ENCODE data around the gene TAX1BP1.

DNA sequence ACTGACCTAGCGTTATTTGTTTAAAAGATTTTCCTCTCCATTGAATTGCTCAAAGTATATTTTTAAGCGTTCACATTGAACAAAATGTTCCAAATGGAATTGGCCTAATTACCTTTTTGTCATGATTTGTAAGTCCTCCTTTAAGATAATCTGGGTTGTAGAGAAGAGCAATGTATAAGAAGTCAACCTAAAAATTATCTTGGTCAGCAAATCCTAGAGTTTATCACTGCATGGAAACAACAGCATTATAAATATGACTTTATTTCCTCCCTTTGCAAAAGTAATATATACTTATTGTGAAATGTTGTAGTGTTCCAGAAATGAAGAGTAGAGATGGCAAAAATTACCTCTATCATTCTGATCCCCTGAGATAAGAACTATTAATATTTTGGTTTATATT lies 59.2 kb downstream of the TAX1BP1 start:
- no peak for TF ChIP-seq POLR2A (IDR thresholded peaks at IDR 0.05; ENCODE audit: low read length)
- TF ChIP-seq GATA1 (IDR thresholded peaks at IDR 0.05; ENCODE audit: low read depth, low read length): no peak

Data from erythroblast (primary cell).